T-cell (primary cell): ENCODE measurements around the gene CRB3. TPM values are rescaled to one million over a fixed set of nuclear protein-coding genes. Genes with fewer than 3 reads are reported as not detected.

Experiments used
- ATAC-seq, 4 experiments: fragments of 200-7000 bp in 3 of 4; fragments of 150-1000 bp in 1 of 4; cut with Tn5 transposase; replicated peaks in 1 of 4; 1 replicate in 3 of 4; 2 replicates in 1 of 4; pipeline ENCODE4 v1.10.0; 2021; ENCODE audit warnings: moderate library complexity in 3 of 4, mild to moderate bottlenecking in 2 of 4, moderate number of reproducible peaks in 1 of 4
- CTCF ChIA-PET, 2 donors: fragments of 300-600 bp; sonication (Branson Sonifier 250); formaldehyde crosslinking; loops; one replicate each; lab custom pipeline; 2022; ENCODE audit warnings: antibody characterized with exemption in 2 of 2; lab: Charles Lee
- POLR2A ChIA-PET, 2 donors: fragments of 300-600 bp; sonication (Branson Sonifier 250); formaldehyde crosslinking; loops; one replicate each; lab custom pipeline; 2022; ENCODE audit warnings: antibody characterized with exemption in 2 of 2; lab: Charles Lee
- DNase-seq, 35 experiments: peaks; one replicate each; pipeline versions ENCODE4 v3.0.0 to v3.0.0-alpha.2; 2013 to 2023
- H3K27ac ChIP-seq: one replicate; pipeline ENCODE4 v1.5.1; 2013; ENCODE audit warnings: low read length
- H3K27me3 ChIP-seq, 2 experiments: replicated peaks in 1 of 2; 1 replicate in 1 of 2; 2 replicates in 1 of 2; pipeline versions ENCODE4 v1.6.1 to v1.7.0; 2013; ENCODE audit warnings: low read length in 1 of 2, mixed read lengths in 1 of 2; ENCODE audit not compliant: control insufficient read depth in 2 of 2, insufficient read depth in 2 of 2; ENCODE audit errors: extremely low read depth in 1 of 2
- H3K36me3 ChIP-seq, 2 donors: 1 replicate in 1 of 2; 2 replicates in 1 of 2; pipeline versions ENCODE4 v1.6.1 to v1.7.0; 2013; ENCODE audit warnings: low read length in 1 of 2; ENCODE audit not compliant: control insufficient read depth in 2 of 2, insufficient read depth in 1 of 2; ENCODE audit errors: extremely low read depth in 1 of 2
- H3K4me1 ChIP-seq, 2 experiments: 1 replicate in 1 of 2; 2 replicates in 1 of 2; pipeline versions ENCODE4 v1.6.1 to v1.7.0; 2013; ENCODE audit warnings: low read length in 2 of 2, mixed read lengths in 1 of 2; ENCODE audit not compliant: insufficient read depth in 2 of 2, control insufficient read depth in 1 of 2; ENCODE audit errors: extremely low read depth in 1 of 2
- H3K4me3 ChIP-seq, 2 donors: 1 replicate in 1 of 2; 2 replicates in 1 of 2; pipeline versions ENCODE4 v1.5.1 to v1.7.0; 2013; ENCODE audit warnings: mild to moderate bottlenecking in 2 of 2, low read length in 1 of 2, moderate library complexity in 1 of 2; ENCODE audit not compliant: control insufficient read depth in 1 of 2; ENCODE audit errors: extremely low read depth in 1 of 2
- H3K9me3 ChIP-seq: 2 replicates; pipeline ENCODE4 v1.7.0; 2013
- H3K27ac Mint-ChIP-seq, 2 donors: one replicate each; pipeline ENCODE4 v1.8.0; 2020 to 2021; ENCODE audit warnings: mild to moderate bottlenecking in 2 of 2, mixed read lengths in 2 of 2
- H3K27me3 Mint-ChIP-seq, 2 donors: one replicate each; pipeline ENCODE4 v1.8.0; 2021 to 2022; ENCODE audit warnings: mixed read lengths in 2 of 2
- H3K36me3 Mint-ChIP-seq: one replicate; pipeline ENCODE4 v1.8.0; 2021; ENCODE audit warnings: mixed read lengths
- H3K4me1 Mint-ChIP-seq, 3 donors: one replicate each; pipeline ENCODE4 v1.8.0; 2020 to 2022; ENCODE audit warnings: mixed read lengths in 3 of 3, mild to moderate bottlenecking in 1 of 3
- H3K4me3 Mint-ChIP-seq, 3 donors: one replicate each; pipeline ENCODE4 v1.8.0; 2020 to 2022; ENCODE audit warnings: mild to moderate bottlenecking in 3 of 3, mixed read lengths in 3 of 3, moderate library complexity in 3 of 3
- H3K9me3 Mint-ChIP-seq, 3 donors: one replicate each; pipeline ENCODE4 v1.8.0; 2020 to 2022; ENCODE audit warnings: mixed read lengths in 3 of 3
- WGBS: methylation state at CpG from one replicate; pipeline ENCODE4 v1.1.5; 2013; ENCODE audit warnings: missing lambda C conversion rate; ENCODE audit not compliant: insufficient coverage; 5-methylcytosine and 5-hydroxymethylcytosine counted together
- total RNA-seq, 35 experiments: library from RNA in 6 of 35; stranded (reverse) in 6 of 35; fragments of 120-200 nt in 1 of 35; gene quantifications; one replicate each; pipeline versions ENCODE4 v1.2.1 to v1.2.4 and lab custom pipeline; 2013 to 2026

The CRB3 gene
- total RNA-seq, 5 donors from 2014 or later (not counting 1 experiment from before 2014, with no cell fraction given) = 5.7 to 6.5 (median 5.9) TPM

DNA sequence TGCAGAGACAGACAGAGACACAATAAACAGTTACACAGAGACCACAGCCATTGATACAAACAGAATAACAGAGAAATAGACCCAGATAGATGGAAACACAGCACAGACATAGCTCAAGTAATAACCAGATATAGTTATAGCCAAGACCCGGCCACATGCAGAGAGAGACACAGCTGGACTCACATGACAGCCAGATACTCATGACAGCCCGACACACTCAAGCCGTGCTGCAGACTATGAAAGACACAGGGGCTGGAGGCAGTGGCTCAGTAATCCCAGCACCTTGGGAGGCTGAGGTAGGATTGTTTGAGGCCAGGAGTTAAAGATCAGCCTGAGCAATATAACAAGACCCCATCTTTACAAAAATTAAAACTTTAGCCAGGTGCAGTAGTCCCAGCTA is 19.2 kb downstream of the CRB3 start:
- no peaks in the 10 kb centered on the region for H3K27me3 Mint-ChIP-seq
- Histone ChIP-seq H3K27ac (no peak overlapping the region), H3K4me3 (no peak overlapping the region), H3K4me1 (peaks cover 14 to 39% of the 10 kb centered on the region in 2 experiments), H3K36me3 (peaks cover 0 to 11% of the 10 kb centered on the region in 2 donors), H3K27me3 (no peaks in the 10 kb centered on the region), H3K9me3 (no peaks in the 10 kb centered on the region)
- H3K27ac Mint-ChIP-seq = peak overlapping the region; percentile 97 to 100
- no peaks in the 10 kb centered on the region for H3K9me3 Mint-ChIP-seq
- H3K4me1 Mint-ChIP-seq = peaks cover 40 to 45% (median 44%) of the 10 kb centered on the region in 3 donors
- peak overlapping the region in 2 of 3 donors; percentile 2 to 4 for H3K4me3 Mint-ChIP-seq
- 100% methylated on average over 1 of the region's 3 CpGs for WGBS
- POLR2A ChIA-PET = interaction anchor here in 1 of 2 donors (0.6 kb wide), 1 partner anchor 21 kb away, joined by 4 read pairs; no protein-coding TSS in a partner anchor
- no peaks in the 10 kb centered on the region for H3K36me3 Mint-ChIP-seq
- CTCF ChIA-PET = interaction anchor here in 1 of 2 donors (0.5 kb wide), 1 partner anchor 122 kb away, joined by 4 read pairs; the partner anchor contains the start of gene CLPP
- no peak for DNase-seq
- ATAC-seq = no peak

DNA sequence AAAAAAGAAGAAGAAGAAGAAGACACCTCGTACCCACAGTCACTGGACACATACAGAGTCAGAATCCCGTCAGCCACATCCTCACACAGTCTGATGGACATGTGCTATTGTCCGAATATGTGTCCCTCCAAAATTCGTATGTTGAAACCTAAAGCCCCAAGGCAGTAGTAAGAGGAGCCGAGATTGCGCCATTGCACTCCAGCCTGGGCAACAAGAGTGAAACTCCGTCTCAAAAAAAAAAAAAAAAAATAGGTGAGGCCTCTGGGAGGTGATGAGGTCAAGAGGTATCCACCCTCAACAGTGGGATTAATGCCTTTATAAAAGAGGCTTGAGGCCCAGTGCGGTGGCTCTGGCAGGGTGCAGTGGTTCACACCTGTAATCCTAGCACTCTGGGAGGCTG is 20.2 kb downstream of the CRB3 start:
- WGBS = 91% methylated on average over 4 of the region's 8 CpGs
- ChIA-PET CTCF (no interaction called here), POLR2A (no interaction called here)
- Histone ChIP-seq H3K4me1 (peaks cover 14 to 35% of the 10 kb centered on the region in 2 experiments), H3K36me3 (peaks cover 0 to 4% of the 10 kb centered on the region in 2 donors), H3K27ac (no peak overlapping the region), H3K4me3 (no peak overlapping the region), H3K9me3 (no peaks in the 10 kb centered on the region), H3K27me3 (no peaks in the 10 kb centered on the region)
- Mint-ChIP-seq H3K36me3 (no peaks in the 10 kb centered on the region), H3K27me3 (no peaks in the 10 kb centered on the region), H3K4me3 (no peak overlapping the region), H3K27ac (peak overlapping the region; percentile 27 to 97), H3K9me3 (no peaks in the 10 kb centered on the region), H3K4me1 (peaks cover 41 to 44% (median 44%) of the 10 kb centered on the region in 3 donors)
- DNase-seq (no peak), ATAC-seq (no peak)

DNA sequence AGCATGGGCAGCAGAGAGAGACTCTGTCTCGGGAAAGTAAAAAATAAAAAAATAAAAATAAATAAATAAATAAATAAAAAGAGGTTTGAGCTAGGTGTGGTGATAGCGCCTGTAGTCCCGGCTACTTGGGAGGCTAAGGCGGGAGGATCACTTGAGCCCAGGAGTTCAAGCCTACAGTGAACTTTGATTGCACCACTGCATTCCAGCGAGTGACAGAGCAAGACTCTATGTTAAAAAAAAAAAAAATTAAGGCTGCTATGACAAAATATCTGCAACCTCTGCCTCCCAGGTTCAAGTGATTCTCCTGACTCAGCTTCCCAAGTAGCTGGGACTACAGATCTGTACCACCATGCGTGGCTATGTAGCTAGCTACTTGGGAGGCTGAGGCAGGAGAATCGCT is 20.8 kb downstream of the CRB3 start:
- ChIA-PET CTCF (no interaction called here), POLR2A (no interaction called here)
- 100% methylated on average over 3 of the region's 7 CpGs for WGBS
- H3K27me3 Mint-ChIP-seq = no peaks in the 10 kb centered on the region
- H3K4me1 ChIP-seq = peaks cover 13 to 32% of the 10 kb centered on the region in 2 experiments
- H3K36me3 ChIP-seq = no peaks in the 10 kb centered on the region
- no peaks in the 10 kb centered on the region for H3K36me3 Mint-ChIP-seq
- H3K4me3 ChIP-seq = no peak overlapping the region
- no peak overlapping the region for H3K27ac ChIP-seq
- no peaks in the 10 kb centered on the region for H3K27me3 ChIP-seq
- no peak for DNase-seq
- H3K27ac Mint-ChIP-seq = no peak overlapping the region
- peaks cover 43 to 44% (median 43%) of the 10 kb centered on the region in 3 donors for H3K4me1 Mint-ChIP-seq
- no peak overlapping the region for H3K4me3 Mint-ChIP-seq
- H3K9me3 ChIP-seq = no peaks in the 10 kb centered on the region
- H3K9me3 Mint-ChIP-seq = no peaks in the 10 kb centered on the region
- ATAC-seq = no peak

DNA sequence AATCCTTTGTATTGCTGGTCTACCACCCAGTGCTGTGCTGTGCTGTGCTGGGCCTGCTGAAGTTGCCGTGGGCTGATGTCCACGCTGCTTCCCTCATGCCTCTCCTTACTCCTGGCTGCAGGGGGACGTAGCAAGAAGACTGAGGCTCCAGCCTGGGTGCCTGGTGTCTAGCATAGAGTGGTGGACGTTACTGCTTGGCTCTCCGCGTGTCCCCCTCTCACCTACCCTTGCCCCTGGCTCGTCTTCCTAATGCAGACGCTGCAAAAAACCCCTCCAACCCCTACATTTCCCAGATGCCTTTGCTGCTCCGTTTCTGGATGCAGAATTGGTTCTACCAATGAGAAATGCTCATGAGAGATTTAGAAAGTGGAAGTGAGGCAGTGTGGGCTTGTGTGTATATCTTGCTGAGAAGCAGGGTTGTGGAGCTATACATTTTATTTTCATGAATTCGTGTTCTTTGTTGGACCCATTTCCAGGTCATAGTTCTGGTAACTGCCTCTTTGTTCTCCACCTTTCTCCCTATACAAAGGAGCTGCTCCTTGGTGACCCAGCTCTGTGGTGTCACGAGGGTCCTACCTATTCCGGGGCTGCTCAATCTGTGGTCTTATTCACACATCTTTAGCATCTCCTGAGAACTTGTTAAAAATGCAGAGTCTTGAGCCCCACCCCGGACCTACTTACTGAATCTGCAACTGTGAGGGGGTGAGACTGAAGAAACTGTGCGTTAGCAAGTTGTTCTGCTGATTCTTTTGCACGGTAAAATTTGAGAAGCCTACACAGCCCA is 25.4 kb downstream of the CRB3 start:
- H3K4me1 ChIP-seq = peaks cover 0 to 14% of the 10 kb centered on the region in 2 experiments
- DNase-seq = peak in 1 of 35 experiments; percentile 38
- ATAC-seq = peak; percentile 31 to 70 (median 62)
- peak overlapping the region; percentile 55 to 74 (median 70) for H3K4me3 Mint-ChIP-seq
- H3K27me3 ChIP-seq = no peaks in the 10 kb centered on the region
- peaks cover 8 to 13% (median 11%) of the 10 kb centered on the region in 3 donors for H3K4me1 Mint-ChIP-seq
- H3K27ac ChIP-seq = peak overlapping the region; percentile 46
- H3K36me3 Mint-ChIP-seq = no peaks in the 10 kb centered on the region
- H3K27ac Mint-ChIP-seq = peak overlapping the region; percentile 60 to 71
- peak overlapping the region in 1 of 2 donors; percentile 35 for H3K4me3 ChIP-seq
- peaks cover 0 to 9% (median 5%) of the 10 kb centered on the region in 3 donors for H3K9me3 Mint-ChIP-seq
- ChIA-PET CTCF (no interaction called here), POLR2A (interaction anchor here in 1 of 2 donors (0.6 kb wide), 1 partner anchor 326 kb away, joined by 5 read pairs; no protein-coding TSS in a partner anchor)
- no peaks in the 10 kb centered on the region for H3K9me3 ChIP-seq
- no peaks in the 10 kb centered on the region for H3K27me3 Mint-ChIP-seq
- WGBS = 30% methylated on average over 2 of the region's 15 CpGs
- H3K36me3 ChIP-seq = no peaks in the 10 kb centered on the region

DNA sequence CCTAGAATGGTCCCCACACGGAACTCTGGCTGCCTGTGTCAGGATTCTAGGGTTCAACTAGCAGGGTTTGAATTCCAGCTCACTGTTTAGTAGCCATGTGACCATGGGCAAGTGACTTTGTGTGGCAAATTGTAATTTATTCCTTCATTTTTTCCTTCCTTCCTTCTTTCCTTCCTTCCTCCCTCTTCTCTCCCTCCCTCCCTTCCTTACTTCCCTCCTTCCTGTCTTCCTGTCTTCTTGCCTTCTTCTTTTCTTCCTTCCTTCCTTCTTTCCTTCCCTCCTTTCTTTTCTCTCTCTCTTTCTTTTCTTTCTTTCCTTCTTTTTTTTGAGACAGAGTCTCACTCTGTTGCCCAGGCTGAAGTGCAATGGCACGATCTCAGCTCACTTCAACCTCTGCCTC is 26.1 kb downstream of the CRB3 start:
- H3K27me3 Mint-ChIP-seq = no peaks in the 10 kb centered on the region
- Histone ChIP-seq H3K27ac (peak overlapping the region; percentile 46), H3K9me3 (no peaks in the 10 kb centered on the region), H3K4me3 (peak overlapping the region in 1 of 2 donors; percentile 35), H3K27me3 (no peaks in the 10 kb centered on the region), H3K36me3 (no peaks in the 10 kb centered on the region), H3K4me1 (peaks cover 0 to 14% of the 10 kb centered on the region in 2 experiments)
- peaks cover 8 to 13% (median 11%) of the 10 kb centered on the region in 3 donors for H3K4me1 Mint-ChIP-seq
- peak overlapping the region; percentile 60 to 71 for H3K27ac Mint-ChIP-seq
- no CpG with 5 or more reads among the region's 2 CpGs for WGBS
- peak overlapping the region; percentile 55 to 74 (median 70) for H3K4me3 Mint-ChIP-seq
- ATAC-seq (no peak), DNase-seq (no peak)
- peaks cover 0 to 9% (median 5%) of the 10 kb centered on the region in 3 donors for H3K9me3 Mint-ChIP-seq
- CTCF ChIA-PET = no interaction called here
- POLR2A ChIA-PET = interaction anchor here in 1 of 2 donors (0.6 kb wide), 1 partner anchor 325 kb away, joined by 5 read pairs; no protein-coding TSS in a partner anchor
- H3K36me3 Mint-ChIP-seq = no peaks in the 10 kb centered on the region

DNA sequence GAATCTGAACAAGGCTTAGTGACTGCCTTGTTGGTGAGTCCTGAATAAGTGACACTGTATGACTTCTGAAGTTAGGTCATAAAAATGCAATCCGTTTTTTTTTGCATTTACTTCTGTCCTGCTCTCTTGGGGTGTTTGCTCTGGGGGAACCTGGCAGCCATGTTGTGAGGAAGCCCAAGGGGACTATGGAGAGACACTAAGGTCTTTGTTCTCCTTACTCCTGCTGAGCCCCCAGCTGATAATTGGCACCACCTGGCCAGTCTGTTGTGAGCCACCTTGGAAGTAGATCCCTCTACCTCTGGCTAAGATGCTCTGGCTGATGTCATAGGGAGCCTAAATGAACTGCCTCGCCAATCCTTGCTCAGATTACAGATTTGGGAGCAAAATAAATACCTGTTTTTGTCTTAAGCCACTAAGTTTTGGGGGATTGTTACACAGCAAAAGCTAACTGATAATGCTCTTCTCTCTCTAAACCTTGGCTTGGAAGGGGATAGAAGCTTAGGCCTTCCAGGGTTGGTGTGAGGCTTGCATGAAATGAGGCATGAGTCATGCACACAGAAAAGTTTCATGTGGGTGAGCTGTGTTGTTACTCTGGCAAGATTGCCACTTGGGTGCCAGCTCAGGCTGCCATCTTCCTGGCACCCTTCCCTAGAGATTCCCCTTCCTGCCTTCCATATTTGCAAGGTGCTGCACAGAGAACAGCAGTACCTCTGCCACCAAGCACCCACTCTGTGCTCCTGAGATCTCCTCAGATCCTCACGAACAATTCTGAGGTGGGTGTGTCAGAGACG is 27.9 kb downstream of the CRB3 start:
- H3K36me3 ChIP-seq = no peaks in the 10 kb centered on the region
- no peak for DNase-seq
- H3K4me3 ChIP-seq = no peak overlapping the region
- no peak overlapping the region for H3K27ac ChIP-seq
- Mint-ChIP-seq H3K4me3 (no peak overlapping the region), H3K36me3 (no peaks in the 10 kb centered on the region), H3K27me3 (no peaks in the 10 kb centered on the region), H3K4me1 (peaks cover 8 to 13% (median 11%) of the 10 kb centered on the region in 3 donors), H3K9me3 (peaks cover 0 to 9% (median 5%) of the 10 kb centered on the region in 3 donors), H3K27ac (no peak overlapping the region)
- H3K27me3 ChIP-seq = no peaks in the 10 kb centered on the region
- ChIA-PET CTCF (interaction anchor here in 1 of 2 donors (0.8 kb wide), 1 partner anchor 66 kb away, joined by 4 read pairs; no protein-coding TSS in a partner anchor), POLR2A (interaction anchor here in 1 of 2 donors (0.7 to 1.5 kb wide), 2 partner anchors 8 to 11 kb away, joined by 3 read pairs; partner anchors contain the start of gene DENND1C)
- 86% methylated on average over 2 of the region's 4 CpGs for WGBS
- H3K9me3 ChIP-seq = no peaks in the 10 kb centered on the region
- H3K4me1 ChIP-seq = peaks cover 0 to 14% of the 10 kb centered on the region in 2 experiments
- ATAC-seq = no peak
